H9 (cell line): ENCODE results near the gene JUP. TPM values are rescaled to one million over a fixed set of nuclear protein-coding genes. Genes with fewer than 3 reads are reported as not detected.

Experiments
- DNase-seq: peaks from one replicate; pipeline ENCODE4 v3.0.0-alpha.2; 2017
- H2AFZ ChIP-seq: one replicate; pipeline ENCODE4 v1.6.1; 2013; ENCODE audit warnings: mild to moderate bottlenecking, low read length, control low read depth, moderate library complexity
- H2AK5ac ChIP-seq: 2 replicates; pipeline ENCODE4 v1.6.1; 2013; ENCODE audit warnings: low read length, control low read depth, mixed read lengths; ENCODE audit not compliant: insufficient read length
- H2BK120ac ChIP-seq: one replicate; pipeline ENCODE4 v1.6.1; 2013; ENCODE audit warnings: low read depth, mild to moderate bottlenecking, low read length, control low read depth, inconsistent platforms; ENCODE audit not compliant: poor library complexity, severe bottlenecking
- H2BK12ac ChIP-seq: 2 replicates; pipeline ENCODE4 v1.6.1; 2013; ENCODE audit warnings: low read length, control low read depth, mixed read lengths, low read depth; ENCODE audit not compliant: insufficient read length
- H2BK15ac ChIP-seq: 2 replicates; pipeline ENCODE4 v1.6.1; 2013; ENCODE audit warnings: low read depth, low read length, control low read depth
- H2BK20ac ChIP-seq: one replicate; pipeline ENCODE4 v1.6.1; 2013; ENCODE audit warnings: low read depth, mild to moderate bottlenecking, low read length, control low read depth, inconsistent platforms; ENCODE audit not compliant: poor library complexity, severe bottlenecking
- H2BK5ac ChIP-seq: 2 replicates; pipeline ENCODE4 v1.6.1; 2013; ENCODE audit warnings: low read length, control low read depth, mixed read lengths; ENCODE audit not compliant: insufficient read length
- H3K14ac ChIP-seq: 2 replicates; pipeline ENCODE4 v1.6.1; 2013; ENCODE audit warnings: low read length, control low read depth; ENCODE audit not compliant: insufficient read depth
- H3K18ac ChIP-seq: 2 replicates; pipeline ENCODE4 v1.6.1; 2013; ENCODE audit warnings: low read depth, mild to moderate bottlenecking, mixed read lengths, low read length, control low read depth; ENCODE audit not compliant: insufficient read length
- H3K23ac ChIP-seq: 2 replicates; pipeline ENCODE4 v1.6.1; 2013; ENCODE audit warnings: low read length, control low read depth, mixed read lengths, low read depth; ENCODE audit not compliant: insufficient read length
- H3K23me2 ChIP-seq: 2 replicates; pipeline ENCODE4 v1.6.1; 2013; ENCODE audit warnings: low read depth, mild to moderate bottlenecking, mixed read lengths, low read length, control low read depth; ENCODE audit not compliant: insufficient read length, poor library complexity, severe bottlenecking
- H3K27ac ChIP-seq: 2 replicates; pipeline ENCODE4 v1.5.1; 2013; ENCODE audit warnings: low read length, control low read depth, mixed read lengths, low read depth; ENCODE audit not compliant: insufficient read length
- H3K27me3 ChIP-seq: 2 replicates; pipeline ENCODE4 v1.6.1; 2013; ENCODE audit warnings: low read length, control low read depth, inconsistent platforms; ENCODE audit not compliant: insufficient read depth
- H3K4ac ChIP-seq: 2 replicates; pipeline ENCODE4 v1.6.1; 2013; ENCODE audit warnings: low read depth, mild to moderate bottlenecking, control low read depth, inconsistent platforms, low read length, moderate library complexity
- H3K4me1 ChIP-seq: 2 replicates; pipeline ENCODE4 v1.6.1; 2013; ENCODE audit warnings: low read length, control low read depth, inconsistent platforms; ENCODE audit not compliant: insufficient read depth
- H3K4me2 ChIP-seq: 2 replicates; pipeline ENCODE4 v1.6.1; 2013; ENCODE audit warnings: low read length, control low read depth, mixed read lengths; ENCODE audit not compliant: insufficient read length, insufficient read depth
- H3K56ac ChIP-seq: 2 replicates; pipeline ENCODE4 v1.6.1; 2013; ENCODE audit warnings: low read depth, mild to moderate bottlenecking, mixed read lengths, low read length, control low read depth; ENCODE audit not compliant: insufficient read length
- H3K79me1 ChIP-seq: 2 replicates; pipeline ENCODE4 v1.6.1; 2013; ENCODE audit warnings: low read depth, mild to moderate bottlenecking, moderate library complexity, low read length, control low read depth, inconsistent platforms; ENCODE audit not compliant: insufficient read depth, poor library complexity, severe bottlenecking
- H3K79me2 ChIP-seq: 2 replicates; pipeline ENCODE4 v1.6.1; 2013; ENCODE audit warnings: low read length, control low read depth, inconsistent platforms; ENCODE audit not compliant: insufficient read depth
- H3K9ac ChIP-seq: 2 replicates; pipeline ENCODE4 v1.6.1; 2013; ENCODE audit warnings: low read length, control low read depth, mixed read lengths; ENCODE audit not compliant: insufficient read length; ENCODE audit errors: extremely low read depth
- H3K9me3 ChIP-seq: one replicate; pipeline ENCODE4 v1.6.1; 2013; ENCODE audit warnings: low read depth, low read length, inconsistent platforms; ENCODE audit not compliant: control insufficient read depth
- H3T11ph ChIP-seq: one replicate; pipeline ENCODE4 v1.6.1; 2013; ENCODE audit warnings: mild to moderate bottlenecking, low read length, control low read depth, inconsistent platforms
- H4K20me1 ChIP-seq: one replicate; pipeline ENCODE4 v1.6.1; 2013; ENCODE audit not compliant: control insufficient read depth, insufficient read length, insufficient read depth
- H4K5ac ChIP-seq: 2 replicates; pipeline ENCODE4 v1.6.1; 2013; ENCODE audit warnings: low read depth, mild to moderate bottlenecking, mixed read lengths, low read length, control low read depth; ENCODE audit not compliant: insufficient read length
- H4K8ac ChIP-seq: replicated peaks from 2 replicates; pipeline ENCODE4 v1.6.1; 2013; ENCODE audit warnings: low read length, control low read depth, mixed read lengths, low read depth; ENCODE audit not compliant: insufficient read length
- H4K91ac ChIP-seq: 2 replicates; pipeline ENCODE4 v1.6.1; 2013; ENCODE audit warnings: low read depth, mild to moderate bottlenecking, moderate library complexity, mixed read lengths, low read length, control low read depth; ENCODE audit not compliant: insufficient read length
- H3K27ac Mint-ChIP-seq, 3 experiments: 2 replicates in 2 of 3; 3 replicates in 1 of 3; pipeline ENCODE4 v1.8.0; 2020 to 2021; ENCODE audit warnings: mixed read lengths in 3 of 3, mild to moderate bottlenecking in 1 of 3, moderate library complexity in 1 of 3
- H3K27me3 Mint-ChIP-seq: 2 replicates; pipeline ENCODE4 v1.8.0; 2021; ENCODE audit warnings: low read depth, mild to moderate bottlenecking, moderate library complexity, mixed read lengths
- H3K36me3 Mint-ChIP-seq, 3 experiments: 2 replicates in 2 of 3; 3 replicates in 1 of 3; pipeline ENCODE4 v1.8.0; 2020 to 2021; ENCODE audit warnings: low read depth in 3 of 3, mixed read lengths in 3 of 3; ENCODE audit not compliant: insufficient read depth in 1 of 3
- H3K4me1 Mint-ChIP-seq, 2 experiments: 2 replicates each; pipeline ENCODE4 v1.8.0; 2020; ENCODE audit warnings: mixed read lengths in 2 of 2
- H3K4me3 Mint-ChIP-seq, 2 experiments: 2 replicates in 1 of 2; 3 replicates in 1 of 2; pipeline ENCODE4 v1.8.0; 2020 to 2021; ENCODE audit warnings: mild to moderate bottlenecking in 2 of 2, mixed read lengths in 2 of 2, moderate library complexity in 1 of 2
- H3K9me3 Mint-ChIP-seq, 2 experiments: 2 replicates in 1 of 2; 3 replicates in 1 of 2; pipeline ENCODE4 v1.8.0; 2020; ENCODE audit warnings: mild to moderate bottlenecking in 2 of 2, mixed read lengths in 2 of 2, moderate library complexity in 1 of 2
- CTCF ChIP-seq: fragments of 200-600 bp; sonication (generic); conservative IDR thresholded peaks from 3 replicates; pipeline ENCODE4 v1.8.0; 2021; ENCODE audit warnings: antibody characterized with exemption, mild to moderate bottlenecking
- WGBS: extraction: QIAGEN DNeasy Blood & Tissue Kit; methylation state at CpG from one replicate; pipeline ENCODE4 v1.1.7; 2013; ENCODE audit warnings: missing lambda C conversion rate, low lambda C conversion rate, mixed read lengths; ENCODE audit not compliant: insufficient read length; ENCODE audit errors: extremely low coverage; 5-methylcytosine and 5-hydroxymethylcytosine counted together
- total RNA-seq: library from RNA; stranded (reverse); gene quantifications from 2 replicates; pipeline ENCODE4 v1.2.1, GENCODE V29; 2021

JUP gene
- total RNA-seq, 1 experiment from 2014 or later = 90.1 TPM

GRCh38 chr17:41728056-41728455, 58.5 kb downstream of the JUP start:
- H3T11ph ChIP-seq = no peak overlapping the region
- H3K23me2 ChIP-seq = no peaks in the 10 kb centered on the region
- H2BK15ac ChIP-seq = no peak overlapping the region
- no peak for DNase-seq
- H3K4me2 ChIP-seq = no peak overlapping the region
- no peak overlapping the region for H2BK5ac ChIP-seq
- H2BK20ac ChIP-seq = no peak overlapping the region
- H3K9ac ChIP-seq = no peak overlapping the region
- Mint-ChIP-seq H3K4me3 (no peak overlapping the region), H3K27ac (no peak overlapping the region; a peak in 1 of 7 replicates), H3K27me3 (peaks cover 38% of the 10 kb centered on the region), H3K4me1 (peaks cover 5 to 29% of the 10 kb centered on the region in 2 experiments; a peak in 3 of 4 replicates), H3K9me3 (no peaks in the 10 kb centered on the region), H3K36me3 (no peaks in the 10 kb centered on the region; a peak in 2 of 7 replicates)
- no peaks in the 10 kb centered on the region for H3K9me3 ChIP-seq
- H3K4me1 ChIP-seq = no peaks in the 10 kb centered on the region
- no peak overlapping the region for H2BK120ac ChIP-seq
- H3K27ac ChIP-seq = no peak overlapping the region
- H3K18ac ChIP-seq = no peak overlapping the region
- no peak overlapping the region for H4K91ac ChIP-seq
- peaks cover 2% of the 10 kb centered on the region for H4K20me1 ChIP-seq
- WGBS = no CpG with 5 or more reads among the region's 12 CpGs
- H3K79me1 ChIP-seq = no peaks in the 10 kb centered on the region
- H3K23ac ChIP-seq = no peak overlapping the region
- TF ChIP-seq CTCF = no peak
- no peaks in the 10 kb centered on the region for H3K79me2 ChIP-seq
- H2AK5ac ChIP-seq = no peak overlapping the region
- no peak overlapping the region for H3K56ac ChIP-seq
- H4K8ac ChIP-seq = no peak overlapping the region
- no peak overlapping the region for H4K5ac ChIP-seq
- no peak overlapping the region for H3K4ac ChIP-seq
- H3K27me3 ChIP-seq = peaks cover 16% of the 10 kb centered on the region; the same call in 1 of the 2 replicates
- no peak overlapping the region for H2BK12ac ChIP-seq
- H3K14ac ChIP-seq = no peak overlapping the region; the same call in 1 of the 2 replicates
- no peak overlapping the region for H2AFZ ChIP-seq
